ENCODE data around the gene ATOX1. TPM values are rescaled to one million over a fixed set of nuclear protein-coding genes. Genes with fewer than 3 reads are reported as not detected.

ATOX1 gene
- total RNA-seq, 1 donor from 2014 or later, result 26.9 TPM

DNA sequence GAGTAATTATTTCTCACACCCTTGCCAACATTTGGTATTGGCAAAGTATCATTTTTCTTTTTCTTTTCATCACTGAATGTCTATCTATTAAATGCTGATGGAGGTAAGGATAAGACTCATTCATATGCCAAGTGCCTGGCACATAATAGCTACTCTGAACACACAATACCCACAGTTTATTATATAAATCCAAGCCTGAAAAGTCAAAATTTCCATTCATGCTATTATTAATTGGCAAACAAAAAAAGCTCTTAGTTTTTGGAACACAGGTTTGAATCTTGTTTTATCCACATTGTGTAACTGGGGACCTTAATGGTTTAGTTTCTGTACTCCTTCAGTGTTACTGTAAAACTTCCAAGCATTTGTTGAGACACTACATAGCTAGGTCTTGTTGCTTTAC, 6.4 kb upstream of the ATOX1 start:
- TF ChIP-seq, protein P1, sequence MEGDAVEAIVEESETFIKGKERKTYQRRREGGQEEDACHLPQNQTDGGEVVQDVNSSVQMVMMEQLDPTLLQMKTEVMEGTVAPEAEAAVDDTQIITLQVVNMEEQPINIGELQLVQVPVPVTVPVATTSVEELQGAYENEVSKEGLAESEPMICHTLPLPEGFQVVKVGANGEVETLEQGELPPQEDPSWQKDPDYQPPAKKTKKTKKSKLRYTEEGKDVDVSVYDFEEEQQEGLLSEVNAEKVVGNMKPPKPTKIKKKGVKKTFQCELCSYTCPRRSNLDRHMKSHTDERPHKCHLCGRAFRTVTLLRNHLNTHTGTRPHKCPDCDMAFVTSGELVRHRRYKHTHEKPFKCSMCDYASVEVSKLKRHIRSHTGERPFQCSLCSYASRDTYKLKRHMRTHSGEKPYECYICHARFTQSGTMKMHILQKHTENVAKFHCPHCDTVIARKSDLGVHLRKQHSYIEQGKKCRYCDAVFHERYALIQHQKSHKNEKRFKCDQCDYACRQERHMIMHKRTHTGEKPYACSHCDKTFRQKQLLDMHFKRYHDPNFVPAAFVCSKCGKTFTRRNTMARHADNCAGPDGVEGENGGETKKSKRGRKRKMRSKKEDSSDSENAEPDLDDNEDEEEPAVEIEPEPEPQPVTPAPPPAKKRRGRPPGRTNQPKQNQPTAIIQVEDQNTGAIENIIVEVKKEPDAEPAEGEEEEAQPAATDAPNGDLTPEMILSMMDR (IDR thresholded peaks at IDR 0.05; ENCODE audit: insufficient read depth, low read length, severe bottlenecking), result no peak
- FAIRE-seq (no peak), DNase-seq (ENCODE audit: low read depth) (no peak)
- no peaks in the 10 kb centered on the region for H3K27me3 ChIP-seq (ENCODE audit: control insufficient read depth, insufficient read depth, low read length)
- H3K36me3 ChIP-seq (ENCODE audit: control insufficient read depth, insufficient read depth, low read length), result no peaks in the 10 kb centered on the region
- H3K4me3 ChIP-seq (ENCODE audit: low read depth, low read length), result no peak overlapping the region

DNA sequence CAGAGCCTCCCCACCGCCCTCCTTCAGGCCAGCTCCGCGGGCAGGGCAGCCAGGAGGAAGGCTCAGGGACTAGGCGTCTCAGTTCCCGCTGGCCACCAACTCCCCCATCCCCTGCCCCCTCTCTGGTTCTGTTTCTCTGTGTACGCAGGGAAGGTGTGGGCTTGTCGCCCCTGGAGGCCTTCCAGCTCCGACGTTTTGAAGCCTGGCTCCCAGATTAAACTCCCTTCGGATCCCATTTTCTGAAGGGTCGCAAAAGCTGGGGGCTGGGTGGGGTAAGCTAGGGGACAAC, 346 bp downstream of the ATOX1 start:
- Histone ChIP-seq H3K4me3 (ENCODE audit: low read depth, low read length) (peak overlapping the region; percentile 80), H3K36me3 (ENCODE audit: control insufficient read depth, insufficient read depth, low read length) (peaks cover 2% of the 10 kb centered on the region), H3K27me3 (ENCODE audit: control insufficient read depth, insufficient read depth, low read length) (no peaks in the 10 kb centered on the region)
- TF ChIP-seq, protein P1 (IDR thresholded peaks at IDR 0.05; ENCODE audit: insufficient read depth, low read length, severe bottlenecking), result no peak
- DNase-seq (ENCODE audit: low read depth) (no peak), FAIRE-seq (no peak)

DNA sequence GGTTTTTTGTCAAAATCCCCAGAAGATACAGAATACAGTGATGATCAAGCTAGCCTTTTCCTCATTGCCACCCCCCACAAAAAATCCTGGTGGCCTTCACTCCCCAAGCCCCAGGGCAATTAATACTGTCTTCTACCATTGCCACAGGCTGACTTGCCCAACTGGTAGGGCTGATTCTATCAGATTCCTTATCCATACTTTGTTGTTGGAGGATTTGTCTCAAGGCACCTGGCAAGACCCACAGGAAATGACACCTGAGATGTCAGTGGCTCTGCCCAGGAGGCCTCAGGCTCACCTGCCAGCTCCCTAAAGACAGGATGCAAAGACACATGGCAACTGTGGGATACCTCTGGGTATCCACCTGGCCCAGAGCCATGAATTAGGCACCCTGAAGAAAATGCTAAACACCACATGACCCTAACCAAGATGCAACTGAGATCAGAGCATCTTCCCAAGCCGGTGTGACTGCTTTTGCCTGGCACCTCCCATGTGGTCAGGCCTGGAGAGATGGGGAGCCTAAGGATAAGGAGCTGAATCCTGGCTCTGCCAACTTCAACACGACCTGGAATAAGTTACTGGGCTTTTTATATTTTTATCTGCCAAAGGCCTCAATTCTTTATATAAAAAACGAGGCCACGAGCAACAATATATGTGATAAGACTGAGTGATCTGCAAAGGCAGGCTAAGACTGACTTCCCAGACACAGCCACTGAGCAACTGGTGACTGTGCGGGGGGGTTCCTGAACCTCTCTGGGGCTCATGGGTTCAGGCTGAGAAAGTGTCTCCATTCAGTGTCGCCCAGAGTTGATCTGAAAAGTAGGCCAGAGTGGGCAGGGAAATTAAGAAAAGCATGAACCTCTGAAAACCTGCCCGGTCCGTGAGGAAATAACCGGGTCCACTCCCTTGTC, 944 bp downstream of the ATOX1 start:
- peak; percentile 34 for DNase-seq (ENCODE audit: low read depth)
- H3K36me3 ChIP-seq (ENCODE audit: control insufficient read depth, insufficient read depth, low read length), result peaks cover 2% of the 10 kb centered on the region
- no peak for FAIRE-seq
- TF ChIP-seq, protein P1 (IDR thresholded peaks at IDR 0.05; ENCODE audit: insufficient read depth, low read length, severe bottlenecking), result no peak
- no peaks in the 10 kb centered on the region for H3K27me3 ChIP-seq (ENCODE audit: control insufficient read depth, insufficient read depth, low read length)
- peak overlapping the region; percentile 80 for H3K4me3 ChIP-seq (ENCODE audit: low read depth, low read length)

DNA sequence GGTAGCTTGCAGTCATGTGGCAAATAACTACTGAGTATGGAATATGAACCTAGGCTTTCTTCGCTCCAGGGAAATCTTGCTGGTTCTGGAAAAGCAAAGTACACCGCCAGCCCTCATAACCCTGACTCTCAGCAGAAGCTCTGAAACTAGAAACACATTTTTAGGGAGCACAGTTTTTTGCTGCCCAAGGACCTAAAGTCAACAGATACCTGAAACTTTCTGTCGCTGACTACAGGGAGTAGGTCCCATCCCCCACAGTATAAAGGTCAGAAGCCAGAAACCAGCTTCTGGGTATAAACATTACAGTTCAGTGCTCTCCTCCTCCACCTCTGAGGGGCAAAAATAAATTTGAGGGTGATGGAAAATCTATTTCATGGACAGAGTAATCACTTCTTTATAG, 3.0 kb downstream of the ATOX1 start:
- no peak overlapping the region for H3K4me3 ChIP-seq (ENCODE audit: low read depth, low read length)
- FAIRE-seq (no peak), DNase-seq (ENCODE audit: low read depth) (no peak)
- TF ChIP-seq, protein P1 (IDR thresholded peaks at IDR 0.05; ENCODE audit: insufficient read depth, low read length, severe bottlenecking), result no peak
- H3K27me3 ChIP-seq (ENCODE audit: control insufficient read depth, insufficient read depth, low read length), result no peaks in the 10 kb centered on the region
- H3K36me3 ChIP-seq (ENCODE audit: control insufficient read depth, insufficient read depth, low read length), result peaks cover 2% of the 10 kb centered on the region

DNA sequence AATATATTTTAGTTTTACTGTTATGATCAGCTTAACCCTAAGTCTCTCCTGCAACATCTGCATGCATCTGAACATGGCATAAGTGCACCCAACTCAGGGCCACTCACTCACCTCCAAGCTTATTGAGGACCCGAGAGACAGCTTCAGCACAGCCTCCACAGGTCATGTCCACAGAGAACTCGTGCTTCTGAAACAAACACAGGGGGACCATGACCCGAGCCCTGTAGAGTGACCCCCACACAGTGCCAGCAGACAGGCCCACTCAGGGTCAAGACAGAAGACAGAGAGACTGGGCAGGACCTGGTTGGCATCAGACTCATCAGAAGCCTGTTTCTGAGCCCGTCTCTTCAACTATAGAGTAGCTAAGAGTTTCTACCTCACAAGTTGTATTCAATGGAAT, 6.8 kb downstream of the ATOX1 start:
- H3K36me3 ChIP-seq (ENCODE audit: control insufficient read depth, insufficient read depth, low read length), result peaks cover 2% of the 10 kb centered on the region
- H3K27me3 ChIP-seq (ENCODE audit: control insufficient read depth, insufficient read depth, low read length), result no peaks in the 10 kb centered on the region
- FAIRE-seq (no peak), DNase-seq (ENCODE audit: low read depth) (no peak)
- H3K4me3 ChIP-seq (ENCODE audit: low read depth, low read length), result no peak overlapping the region
- TF ChIP-seq, protein P1 (IDR thresholded peaks at IDR 0.05; ENCODE audit: insufficient read depth, low read length, severe bottlenecking), result no peak

DNA sequence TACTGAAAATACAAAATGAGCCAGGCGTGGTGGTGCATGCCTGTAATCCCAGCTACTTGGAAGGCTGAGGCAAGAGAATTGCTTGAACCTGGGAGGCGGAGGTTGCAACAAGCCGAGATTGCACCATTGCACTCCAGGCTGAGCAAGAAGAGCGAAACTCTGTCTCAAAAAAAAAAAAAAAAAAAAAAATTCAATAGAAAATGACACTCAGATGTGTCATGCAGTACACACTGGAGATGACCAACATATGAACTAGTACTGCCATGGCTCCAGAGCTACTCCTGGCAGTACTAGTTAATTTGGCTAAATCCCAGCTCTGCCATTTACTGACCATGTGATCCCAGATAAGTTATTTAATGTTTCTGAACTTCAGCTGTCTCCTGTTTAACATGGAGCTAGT, 7.3 kb downstream of the ATOX1 start:
- FAIRE-seq, result no peak
- DNase-seq (ENCODE audit: low read depth), result peak; percentile 73
- H3K27me3 ChIP-seq (ENCODE audit: control insufficient read depth, insufficient read depth, low read length), result no peaks in the 10 kb centered on the region
- peaks cover 2% of the 10 kb centered on the region for H3K36me3 ChIP-seq (ENCODE audit: control insufficient read depth, insufficient read depth, low read length)
- TF ChIP-seq, protein P1 (IDR thresholded peaks at IDR 0.05; ENCODE audit: insufficient read depth, low read length, severe bottlenecking), result no peak
- H3K4me3 ChIP-seq (ENCODE audit: low read depth, low read length), result no peak overlapping the region

All from bronchial epithelial cell (primary cell).